Stimulated activated CD8-positive, alpha-beta memory T cell treated with anti-CD3 and anti-CD28 coated beads, Interleukin-15, amount 100 ng/mL, for 4 hours (primary cell): ENCODE measurements around the gene NXPE2.

Source experiments
- DNase-seq, 2 donors: peaks; one replicate each; pipeline ENCODE4 v3.0.0-alpha.2; 2020; ENCODE audit warnings: low read depth in 2 of 2

NXPE2 gene

DNA sequence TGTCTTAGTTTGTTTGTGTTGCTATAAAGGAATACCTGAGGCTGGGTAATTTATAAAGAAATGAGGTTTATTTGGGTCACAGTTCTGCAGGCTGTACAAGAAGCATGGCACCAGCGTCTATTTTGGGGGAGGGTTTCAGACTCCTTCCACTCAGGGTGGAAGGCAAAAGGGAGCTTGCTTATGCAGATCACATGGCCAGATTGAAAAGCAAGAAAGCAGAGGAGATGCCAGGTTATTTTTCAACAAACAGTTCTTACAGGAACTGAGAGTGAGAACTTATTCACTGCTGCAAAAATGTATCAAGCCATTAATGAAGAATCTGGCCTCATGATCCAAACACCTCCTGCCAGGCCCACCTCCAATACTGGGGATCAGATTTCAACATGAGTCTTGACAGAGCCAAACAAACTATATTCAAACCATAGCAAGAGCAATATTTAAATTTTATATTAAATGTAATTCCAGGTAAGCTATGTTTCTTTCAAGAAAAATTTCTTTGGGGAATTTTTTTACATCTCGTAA lies 66.9 kb downstream of the NXPE2 start:
- no peak for DNase-seq

GRCh38 chr11:114746013-114746412 lies 67.7 kb downstream of the NXPE2 start:
- DNase-seq: no peak
